NT2/D1 (cell line): ENCODE results near the gene C1QB.

Experiments
- SUZ12 ChIP-seq: IDR thresholded peaks from 2 replicates; pipeline ENCODE4 v1.6.1; 2011; ENCODE audit not compliant: insufficient read length, insufficient read depth; ENCODE audit errors: extremely low read depth
- YY1 ChIP-seq: IDR thresholded peaks from 2 replicates; pipeline ENCODE4 v1.6.1; 2011; ENCODE audit not compliant: insufficient read length, insufficient read depth
- ZNF274 ChIP-seq: IDR thresholded peaks from 2 replicates; pipeline ENCODE4 v1.6.1; 2011; ENCODE audit warnings: mild to moderate bottlenecking, low read depth, low read length

GRCh38 chr1:22680726-22681125 is 27.7 kb downstream of the C1QB start:
- TF ChIP-seq YY1, result no peak
- TF ChIP-seq SUZ12, result no peak
- TF ChIP-seq ZNF274, result no peak
